Activated T-cell treated with anti-CD3 and anti-CD28 coated beads, Interleukin-2, amount 50 U/mL, for 72 hours (primary cell): ENCODE measurements around the gene HECW1. TPM values are rescaled to one million over a fixed set of nuclear protein-coding genes. Genes with fewer than 3 reads are reported as not detected.
A peak's percentile ranks its signal among the peaks of the same experiment; 100 is the strongest.

Experiments used
- ATAC-seq, 2 donors: fragments of 150-1000 bp; cut with Tn5 transposase; replicated peaks in 1 of 2; 2 replicates each; pipeline ENCODE4 v1.10.0; 2021; ENCODE audit warnings: moderate library complexity in 2 of 2, mild to moderate bottlenecking in 1 of 2
- DNase-seq, 2 donors: peaks; one replicate each; pipeline ENCODE4 v3.0.0; 2021 to 2022; ENCODE audit warnings: mixed read lengths in 1 of 2
- H3K27ac Mint-ChIP-seq: one replicate; pipeline ENCODE4 v1.8.0; 2022; ENCODE audit warnings: mild to moderate bottlenecking, moderate library complexity, mixed read lengths
- H3K27me3 Mint-ChIP-seq: one replicate; pipeline ENCODE4 v1.8.0; 2022; ENCODE audit warnings: low read depth, mixed read lengths
- H3K36me3 Mint-ChIP-seq, 2 donors: one replicate each; pipeline ENCODE4 v1.8.0; 2022; ENCODE audit warnings: mixed read lengths in 2 of 2, mild to moderate bottlenecking in 1 of 2; ENCODE audit not compliant: insufficient read depth in 2 of 2
- H3K4me1 Mint-ChIP-seq: one replicate; pipeline ENCODE4 v1.8.0; 2022; ENCODE audit warnings: low read depth, mixed read lengths
- H3K4me3 Mint-ChIP-seq, 2 donors: one replicate each; pipeline ENCODE4 v1.8.0; 2022; ENCODE audit warnings: mild to moderate bottlenecking in 2 of 2, mixed read lengths in 2 of 2, moderate library complexity in 2 of 2
- H3K9me3 Mint-ChIP-seq, 2 donors: one replicate each; pipeline ENCODE4 v1.8.0; 2022; ENCODE audit warnings: mixed read lengths in 2 of 2
- total RNA-seq, 2 donors: library from RNA; stranded (reverse); gene quantifications; one replicate each; pipeline ENCODE4 v1.2.3, GENCODE V29; 2022

Gene HECW1
- total RNA-seq, 2 donors from 2014 or later, result not detected

DNA sequence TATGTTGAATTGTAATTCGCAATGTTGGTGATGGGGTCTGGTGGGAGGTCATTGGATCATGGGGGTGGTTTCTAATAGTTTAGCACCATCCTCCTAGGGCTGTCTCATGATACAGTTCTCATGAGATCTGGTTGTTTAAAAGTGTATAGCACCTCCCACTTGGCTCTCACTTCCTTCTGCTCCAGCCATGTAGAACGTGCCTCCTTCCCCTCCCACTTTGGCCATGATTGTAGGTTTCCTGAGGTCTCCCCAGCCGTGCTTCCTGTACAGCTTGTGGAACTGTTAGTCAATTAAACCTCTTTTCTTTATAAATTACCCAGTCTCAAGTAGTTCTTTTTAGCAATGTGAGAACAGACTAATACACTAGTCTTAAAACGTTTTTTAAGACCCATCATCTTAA is 15.6 kb upstream of the HECW1 start:
- H3K4me3 Mint-ChIP-seq, result no peak overlapping the region
- ATAC-seq, result no peak
- H3K27me3 Mint-ChIP-seq, result peaks cover 13% of the 10 kb centered on the region
- no peak overlapping the region for H3K27ac Mint-ChIP-seq
- no peaks in the 10 kb centered on the region for H3K4me1 Mint-ChIP-seq
- H3K36me3 Mint-ChIP-seq, result no peaks in the 10 kb centered on the region
- peaks cover 0 to 1% of the 10 kb centered on the region in 2 donors for H3K9me3 Mint-ChIP-seq
- DNase-seq, result no peak

DNA sequence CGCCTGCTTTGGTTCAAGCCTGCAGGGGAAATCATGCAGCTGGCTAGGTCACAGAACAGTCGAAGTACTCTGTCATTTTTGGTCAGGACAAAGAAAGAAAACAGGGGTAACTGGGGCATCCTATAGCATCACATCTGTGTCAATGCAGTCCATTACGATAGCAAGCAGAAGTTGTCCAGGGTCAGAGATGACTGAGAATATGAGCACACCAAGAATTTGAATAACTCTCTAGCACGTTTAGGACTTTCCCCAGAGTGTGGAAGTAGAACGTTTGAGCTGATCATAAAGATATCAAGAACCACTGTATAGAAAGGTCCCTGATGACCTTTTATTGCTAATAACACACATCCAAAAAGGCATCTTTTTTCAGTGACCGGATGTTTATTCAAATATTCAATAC is 12.7 kb upstream of the HECW1 start:
- H3K9me3 Mint-ChIP-seq, result peaks cover 0 to 1% of the 10 kb centered on the region in 2 donors
- no peaks in the 10 kb centered on the region for H3K36me3 Mint-ChIP-seq
- H3K4me1 Mint-ChIP-seq, result no peaks in the 10 kb centered on the region
- H3K27me3 Mint-ChIP-seq, result peaks cover 12% of the 10 kb centered on the region
- no peak overlapping the region for H3K4me3 Mint-ChIP-seq
- DNase-seq (no peak), ATAC-seq (no peak)
- no peak overlapping the region for H3K27ac Mint-ChIP-seq

DNA sequence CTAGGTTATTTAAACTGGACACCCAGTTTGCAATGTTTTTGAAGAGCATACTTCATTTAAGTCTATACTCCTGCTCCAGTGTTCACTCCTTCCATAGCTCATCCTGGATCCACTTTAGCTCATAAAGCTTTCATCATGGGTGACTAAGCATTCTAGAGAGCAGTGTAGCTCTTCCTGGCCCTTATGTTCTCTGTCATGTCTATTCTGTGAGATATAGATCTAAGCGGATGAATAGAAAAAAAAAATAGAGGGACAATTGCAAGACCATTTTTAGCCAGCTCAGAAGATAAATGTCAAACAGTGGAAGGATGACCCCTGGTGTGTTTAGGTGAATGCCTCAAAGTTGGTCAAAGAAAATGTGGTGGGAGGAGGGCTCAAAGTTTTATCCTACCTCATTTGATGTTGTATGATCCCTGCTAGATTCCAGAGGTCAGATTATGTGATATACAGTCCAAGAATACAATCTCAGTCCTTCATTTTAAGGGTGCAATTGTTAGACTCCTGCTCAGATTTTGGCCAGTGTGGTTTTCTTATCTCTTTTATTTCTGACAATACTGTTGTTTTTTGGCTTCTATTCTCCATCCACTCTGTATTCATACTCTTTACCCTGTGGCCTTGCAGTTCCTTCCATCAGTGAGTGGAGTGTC is 7.5 kb upstream of the HECW1 start:
- H3K4me3 Mint-ChIP-seq, result no peak overlapping the region
- no peak overlapping the region for H3K27ac Mint-ChIP-seq
- DNase-seq (no peak), ATAC-seq (no peak)
- H3K27me3 Mint-ChIP-seq, result peaks cover 48% of the 10 kb centered on the region
- no peaks in the 10 kb centered on the region for H3K36me3 Mint-ChIP-seq
- H3K4me1 Mint-ChIP-seq, result no peaks in the 10 kb centered on the region
- no peaks in the 10 kb centered on the region for H3K9me3 Mint-ChIP-seq

DNA sequence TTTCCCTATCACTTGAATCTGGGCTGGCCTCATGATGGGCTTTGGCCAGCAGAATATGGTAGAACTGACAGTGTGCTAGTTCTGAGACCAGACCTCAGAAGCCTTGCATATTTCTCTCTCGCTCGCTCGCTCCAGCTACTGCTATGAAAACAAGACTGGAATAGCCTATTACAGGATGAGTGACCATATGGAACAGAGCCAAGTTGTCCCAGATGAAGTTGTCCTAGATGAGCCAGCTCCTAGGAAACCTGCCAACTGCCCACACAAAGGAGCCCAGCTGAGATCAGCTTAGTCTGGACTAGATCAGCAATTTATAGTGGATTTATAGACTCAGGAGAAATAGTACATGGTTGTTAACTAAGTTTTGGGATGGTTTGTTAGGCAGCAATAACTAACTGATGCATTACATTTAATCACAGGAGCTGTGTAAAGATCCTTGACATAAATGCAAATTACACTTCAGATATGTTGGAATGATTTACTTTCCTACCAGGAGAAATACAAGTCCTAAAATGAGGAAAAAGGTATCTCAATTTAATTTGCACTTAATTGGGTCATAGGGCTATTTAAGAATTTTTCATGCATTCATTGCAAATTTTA is 6.8 kb upstream of the HECW1 start:
- Mint-ChIP-seq H3K36me3 (no peaks in the 10 kb centered on the region), H3K4me1 (no peaks in the 10 kb centered on the region), H3K27me3 (peaks cover 54% of the 10 kb centered on the region), H3K4me3 (no peak overlapping the region), H3K9me3 (no peaks in the 10 kb centered on the region), H3K27ac (no peak overlapping the region)
- DNase-seq, result no peak
- no peak for ATAC-seq

DNA sequence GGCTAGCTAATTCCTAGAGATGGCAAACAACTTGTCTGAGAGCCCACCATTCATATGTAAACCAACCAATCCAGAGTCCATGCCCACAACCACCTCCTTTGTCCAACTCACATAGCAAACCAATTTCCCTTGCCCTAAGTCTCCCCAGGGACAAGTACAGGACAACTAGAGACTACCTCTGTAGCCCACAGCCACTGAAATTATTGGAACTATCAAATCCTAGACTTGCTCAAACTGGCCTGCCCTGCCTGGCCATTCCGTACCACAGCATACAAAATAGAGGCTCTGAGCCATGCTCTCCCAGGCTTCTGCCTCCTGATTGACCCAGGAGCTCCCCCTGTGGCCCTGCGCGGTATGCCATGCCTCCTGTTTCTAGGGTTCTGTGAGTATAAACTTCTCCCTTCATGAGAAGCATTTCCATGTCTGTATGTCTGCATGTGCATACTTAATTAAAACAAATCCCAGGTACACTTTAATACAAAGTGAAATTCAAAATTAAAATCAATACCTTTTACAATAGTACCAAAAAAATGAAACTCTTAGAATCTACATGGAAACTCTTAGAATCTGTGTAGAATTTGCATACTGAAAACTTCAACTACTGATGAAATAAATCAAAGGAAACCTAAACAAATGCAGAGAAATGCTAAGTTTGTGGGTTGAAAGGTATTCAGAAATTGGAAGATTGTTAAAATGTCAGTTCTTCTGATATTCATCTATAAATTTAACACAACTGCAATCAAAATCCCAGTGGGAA is 4.0 kb upstream of the HECW1 start:
- no peaks in the 10 kb centered on the region for H3K9me3 Mint-ChIP-seq
- no peak overlapping the region for H3K4me3 Mint-ChIP-seq
- H3K36me3 Mint-ChIP-seq, result no peaks in the 10 kb centered on the region
- no peaks in the 10 kb centered on the region for H3K4me1 Mint-ChIP-seq
- ATAC-seq (peak; percentile 72 to 83), DNase-seq (peak; percentile 69)
- no peak overlapping the region for H3K27ac Mint-ChIP-seq
- peaks cover 67% of the 10 kb centered on the region for H3K27me3 Mint-ChIP-seq

DNA sequence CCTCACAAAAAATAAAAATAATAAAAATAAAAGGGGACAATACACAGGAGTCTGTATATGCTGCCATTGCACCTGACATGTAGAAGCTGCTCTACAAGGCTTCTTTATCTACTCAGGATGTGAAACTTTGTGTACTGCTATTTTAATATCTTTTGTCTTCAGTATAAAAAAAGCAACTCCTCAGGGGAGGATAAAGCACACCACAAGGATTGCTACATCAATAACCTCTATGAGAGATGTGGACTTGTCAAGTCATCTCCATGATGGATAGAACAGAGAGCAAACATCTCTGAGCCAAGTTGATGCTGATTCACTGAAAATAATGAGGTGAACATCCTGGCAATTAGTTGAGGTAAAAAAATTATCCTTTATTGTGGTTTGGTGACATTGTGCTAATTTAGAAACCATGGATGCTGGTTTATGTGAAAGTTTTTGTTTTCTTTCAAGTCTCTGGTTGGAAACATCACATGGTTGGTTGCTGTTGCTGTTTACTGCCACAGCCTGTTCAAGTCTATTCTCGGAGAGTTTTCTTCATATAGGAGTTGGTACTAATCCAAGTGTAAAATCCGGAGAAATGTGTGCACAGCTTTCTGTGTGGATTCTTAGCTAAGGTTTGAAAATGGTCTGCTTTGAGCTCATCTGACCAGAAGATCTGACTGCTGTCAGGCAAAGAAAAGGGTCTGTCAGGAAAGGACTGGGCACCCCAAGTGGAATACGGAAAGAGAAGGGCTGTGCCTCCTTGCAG is 1.5 kb upstream of the HECW1 start:
- H3K27me3 Mint-ChIP-seq, result peaks cover 74% of the 10 kb centered on the region
- no peak overlapping the region for H3K27ac Mint-ChIP-seq
- peak overlapping the region in 1 of 2 donors; percentile 3 for H3K4me3 Mint-ChIP-seq
- no peak for DNase-seq
- peaks cover 7% of the 10 kb centered on the region for H3K4me1 Mint-ChIP-seq
- H3K9me3 Mint-ChIP-seq, result no peaks in the 10 kb centered on the region
- H3K36me3 Mint-ChIP-seq, result no peaks in the 10 kb centered on the region
- no peak for ATAC-seq

DNA sequence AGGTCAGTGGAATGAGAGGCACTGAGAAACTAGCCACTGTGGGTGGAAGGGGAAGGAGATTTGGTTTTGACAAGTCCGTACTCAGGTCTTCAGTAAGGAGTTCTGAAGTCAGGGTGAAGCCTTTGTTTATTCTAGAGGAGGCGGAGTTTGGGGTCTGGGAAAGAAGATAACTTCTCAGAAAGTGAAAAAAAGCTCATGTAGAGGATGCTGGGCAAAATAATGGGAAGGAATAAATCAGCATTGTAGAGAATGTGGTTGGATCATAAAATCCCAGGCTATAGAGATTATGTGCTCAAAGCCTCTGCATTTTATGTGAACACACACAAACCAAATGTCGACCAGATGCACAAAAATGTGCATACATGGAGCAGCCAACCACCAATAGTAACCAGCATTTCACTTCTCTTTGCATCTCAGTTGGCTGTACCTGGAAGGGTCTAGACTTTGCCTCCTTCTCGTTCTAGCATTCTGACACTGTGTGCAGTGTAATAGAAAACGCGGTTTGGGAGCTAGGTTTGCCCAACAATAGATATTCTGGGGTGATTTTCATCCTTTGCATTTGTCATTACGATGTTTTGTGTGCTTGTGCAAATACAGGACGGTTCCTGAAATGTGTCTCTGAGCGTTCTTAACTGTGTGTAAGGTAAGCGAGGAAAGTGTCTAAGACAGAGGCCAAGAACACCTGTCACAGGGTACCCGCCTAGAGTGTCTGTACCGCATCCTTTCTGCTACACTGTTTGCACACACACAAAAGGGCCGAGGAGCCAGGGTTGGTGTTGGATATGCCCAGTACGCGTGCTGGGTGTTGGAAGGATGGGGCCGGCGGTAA is 603 bp upstream of the HECW1 start:
- peak overlapping the region; percentile 33 to 54 for H3K4me3 Mint-ChIP-seq
- DNase-seq (no peak), ATAC-seq (no peak)
- H3K4me1 Mint-ChIP-seq, result peaks cover 7% of the 10 kb centered on the region
- H3K9me3 Mint-ChIP-seq, result no peaks in the 10 kb centered on the region
- H3K36me3 Mint-ChIP-seq, result no peaks in the 10 kb centered on the region
- no peak overlapping the region for H3K27ac Mint-ChIP-seq
- peaks cover 80% of the 10 kb centered on the region for H3K27me3 Mint-ChIP-seq

GRCh38 chr7:43112941-43113621 is 634 bp downstream of the HECW1 start:
- Mint-ChIP-seq H3K27me3 (peaks cover 84% of the 10 kb centered on the region), H3K27ac (no peak overlapping the region), H3K9me3 (no peaks in the 10 kb centered on the region), H3K36me3 (no peaks in the 10 kb centered on the region), H3K4me3 (peak overlapping the region in 1 of 2 donors; percentile 69), H3K4me1 (peaks cover 7% of the 10 kb centered on the region)
- peak; percentile 43 to 47 for ATAC-seq
- peak; percentile 3 to 6 for DNase-seq

DNA sequence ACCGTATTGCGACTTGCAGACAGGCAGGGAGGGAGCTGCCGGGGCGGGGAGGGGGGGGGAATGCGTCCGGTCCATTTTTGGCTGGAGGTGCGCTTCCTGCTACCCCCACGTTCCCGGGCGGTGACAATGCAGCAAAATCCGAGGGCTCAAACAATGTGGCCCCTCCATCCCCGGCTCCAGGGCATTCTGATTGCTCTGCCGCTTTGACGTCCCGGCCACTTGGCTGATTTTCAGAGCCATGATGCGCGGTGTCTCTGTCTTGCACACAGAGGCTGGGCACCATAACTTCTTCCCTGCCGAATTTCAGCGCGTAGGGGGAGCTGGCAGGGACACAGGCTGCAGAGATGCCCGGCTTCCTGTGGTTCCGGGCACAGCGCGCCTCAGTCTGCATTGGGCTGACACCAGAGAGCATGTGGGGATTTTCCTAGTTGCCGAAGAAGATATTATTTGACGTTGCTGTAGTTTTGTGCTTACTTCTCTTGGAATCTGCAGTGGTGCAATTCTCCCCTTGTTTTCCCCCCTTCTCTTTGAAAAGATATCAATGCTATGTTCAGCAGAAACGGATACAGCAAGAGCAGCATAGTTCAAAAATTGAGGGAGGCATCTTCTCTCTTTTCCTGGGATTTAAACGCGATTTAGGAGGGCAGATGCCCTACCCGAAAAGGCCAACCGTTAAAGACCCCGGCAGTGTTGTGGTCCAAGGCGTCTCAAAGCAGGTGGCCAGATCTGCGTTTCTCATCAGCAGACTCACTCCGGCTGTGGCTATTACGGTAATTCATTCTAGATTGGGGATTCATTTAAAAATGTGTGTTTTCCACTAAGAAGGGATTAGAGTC is 1.4 kb downstream of the HECW1 start:
- no peaks in the 10 kb centered on the region for H3K36me3 Mint-ChIP-seq
- H3K4me1 Mint-ChIP-seq, result peaks cover 7% of the 10 kb centered on the region
- no peak for ATAC-seq
- H3K27ac Mint-ChIP-seq, result no peak overlapping the region
- H3K4me3 Mint-ChIP-seq, result peak overlapping the region; percentile 54 to 69
- peaks cover 79% of the 10 kb centered on the region for H3K27me3 Mint-ChIP-seq
- H3K9me3 Mint-ChIP-seq, result no peaks in the 10 kb centered on the region
- DNase-seq, result peak in 1 of 2 donors; percentile 2

DNA sequence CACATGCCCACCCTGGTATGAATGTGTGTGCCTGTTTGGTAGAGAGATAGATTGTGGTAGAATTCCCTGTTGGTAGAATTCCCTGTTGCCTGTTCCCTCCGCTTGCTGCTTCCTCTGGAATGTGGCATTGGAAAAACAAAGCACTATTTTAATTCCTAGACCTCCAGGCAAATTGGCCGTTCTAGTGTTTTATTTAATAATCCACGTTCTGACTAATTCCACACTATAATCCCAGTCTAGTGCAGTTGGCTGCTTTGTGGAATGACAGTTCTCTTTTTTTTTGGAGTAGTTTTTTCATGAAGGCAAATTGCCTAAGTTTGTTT is 2.0 kb downstream of the HECW1 start:
- no peak overlapping the region for H3K4me3 Mint-ChIP-seq
- ATAC-seq, result no peak

GRCh38 chr7:43116451-43116850 is 4.0 kb downstream of the HECW1 start:
- ATAC-seq (no peak), DNase-seq (no peak)
- Mint-ChIP-seq H3K27me3 (peaks cover 54% of the 10 kb centered on the region), H3K27ac (no peak overlapping the region), H3K9me3 (no peaks in the 10 kb centered on the region), H3K36me3 (no peaks in the 10 kb centered on the region), H3K4me1 (peaks cover 7% of the 10 kb centered on the region), H3K4me3 (no peak overlapping the region)

More for the DNA sequence above, 2.0 kb downstream of the HECW1 start:
- Mint-ChIP-seq H3K9me3 (no peaks in the 10 kb centered on the region), H3K27me3 (peaks cover 73% of the 10 kb centered on the region), H3K36me3 (no peaks in the 10 kb centered on the region), H3K4me1 (peaks cover 7% of the 10 kb centered on the region), H3K27ac (no peak overlapping the region)
- no peak for DNase-seq
